ENCODE measurements around the gene CPEB3.
A peak's percentile ranks its signal among the peaks of the same experiment; 100 is the strongest.

CPEB3 gene

DNA sequence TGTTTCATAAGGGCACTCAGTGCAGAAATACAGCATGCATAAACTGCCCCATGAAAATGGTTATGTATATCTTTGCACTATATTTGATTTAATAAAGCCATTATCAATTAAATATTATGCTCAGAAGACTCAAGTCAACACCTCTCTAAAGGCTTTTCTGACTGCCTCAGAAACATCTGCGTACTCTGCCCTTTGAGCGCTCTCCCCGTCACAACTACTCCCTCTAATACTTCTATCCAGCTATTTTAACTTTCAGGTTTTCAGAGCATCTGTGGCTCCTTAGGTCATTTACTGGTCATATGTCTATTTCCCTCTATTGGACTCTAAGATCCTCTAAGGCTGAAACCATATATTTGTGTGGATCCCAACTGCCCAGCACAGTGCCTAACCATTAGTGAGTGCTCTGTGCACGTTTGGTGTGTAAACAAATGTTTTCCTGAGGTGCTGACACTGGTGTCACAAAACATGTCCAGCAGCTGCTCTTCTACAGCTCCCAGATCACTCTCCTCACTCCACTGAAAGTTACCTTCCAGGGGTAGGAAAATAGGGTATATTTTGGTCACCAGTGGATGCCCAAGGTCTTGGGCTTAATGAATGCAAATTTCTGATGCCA lies 188.2 kb downstream of the CPEB3 start:
- DNase-seq (ENCODE audit: low read depth in 2 of 2) = no peak

- DNase-seq (ENCODE audit: low read depth in 2 of 2) = no peak
Observed at GRCh38 chr10:92094960-92095359, 195.9 kb downstream of the CPEB3 start.

DNA sequence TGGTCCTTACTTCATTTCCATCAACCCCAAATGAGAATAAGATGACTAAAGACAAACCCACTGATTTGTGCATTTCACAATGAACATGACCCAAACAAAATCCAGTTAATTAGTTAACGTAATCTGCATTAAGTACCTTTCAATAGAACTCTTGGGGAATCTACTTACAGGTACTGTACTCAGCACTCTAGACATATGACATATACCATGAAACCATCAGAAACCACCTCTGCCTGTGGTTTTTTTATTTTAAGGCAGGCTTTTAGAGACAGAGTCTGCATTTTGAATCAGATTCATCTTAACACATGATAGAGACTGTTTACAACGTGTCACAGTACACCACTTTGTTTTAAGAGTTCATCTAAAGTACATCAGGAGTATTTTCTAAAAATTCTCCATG lies 198.9 kb downstream of the CPEB3 start:
- no peak for DNase-seq (ENCODE audit: low read depth in 2 of 2)

GRCh38 chr10:92087750-92088395 lies 203.0 kb downstream of the CPEB3 start:
- DNase-seq (ENCODE audit: low read depth in 2 of 2) = peak in 1 of 2 donors; percentile 7

- DNase-seq (ENCODE audit: low read depth in 2 of 2) = no peak
Observed at GRCh38 chr10:92082583-92083280, 208.1 kb downstream of the CPEB3 start.

DNA sequence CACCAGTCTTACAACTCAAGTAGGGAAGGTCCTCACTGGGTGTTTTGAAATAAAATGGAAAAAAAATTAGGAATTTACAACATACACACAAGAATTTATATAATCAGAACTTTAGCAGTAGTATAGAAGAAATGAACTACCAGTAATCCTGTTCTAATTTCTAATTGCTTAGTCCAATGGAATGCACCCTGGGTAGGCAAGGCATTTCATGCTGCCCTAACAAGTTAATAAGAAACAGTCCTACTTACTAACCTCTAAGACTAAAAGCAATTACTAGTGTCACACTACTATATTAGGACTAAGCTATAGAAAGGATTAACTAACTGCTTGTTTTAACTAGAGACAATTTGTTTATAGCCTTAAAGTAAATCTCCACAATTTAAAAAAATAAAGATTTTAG lies 209.2 kb downstream of the CPEB3 start:
- no peak for DNase-seq (ENCODE audit: low read depth in 2 of 2)

DNA sequence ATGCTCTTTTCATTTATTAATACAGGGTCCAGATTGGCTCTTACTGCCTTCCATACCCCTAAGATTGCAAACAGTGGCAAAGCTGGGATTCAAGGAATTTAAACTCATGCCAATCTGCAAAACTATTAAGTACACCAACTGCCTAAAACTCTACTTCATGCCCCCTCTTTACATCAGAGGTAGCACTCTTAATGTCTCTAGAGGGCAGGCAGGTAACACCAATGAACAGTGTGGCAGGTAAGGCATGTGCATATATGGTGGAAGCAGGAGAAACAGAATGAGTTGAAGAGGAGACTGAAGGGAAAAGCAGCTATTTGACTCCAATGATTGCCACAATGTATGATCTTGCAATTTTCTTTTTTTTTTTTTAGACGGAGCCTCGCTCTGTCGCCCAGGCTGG lies 210.6 kb downstream of the CPEB3 start:
- DNase-seq (ENCODE audit: low read depth in 2 of 2) = no peak

GRCh38 chr10:92079003-92079402 lies 211.9 kb downstream of the CPEB3 start:
- DNase-seq (ENCODE audit: low read depth in 2 of 2) = no peak

DNA sequence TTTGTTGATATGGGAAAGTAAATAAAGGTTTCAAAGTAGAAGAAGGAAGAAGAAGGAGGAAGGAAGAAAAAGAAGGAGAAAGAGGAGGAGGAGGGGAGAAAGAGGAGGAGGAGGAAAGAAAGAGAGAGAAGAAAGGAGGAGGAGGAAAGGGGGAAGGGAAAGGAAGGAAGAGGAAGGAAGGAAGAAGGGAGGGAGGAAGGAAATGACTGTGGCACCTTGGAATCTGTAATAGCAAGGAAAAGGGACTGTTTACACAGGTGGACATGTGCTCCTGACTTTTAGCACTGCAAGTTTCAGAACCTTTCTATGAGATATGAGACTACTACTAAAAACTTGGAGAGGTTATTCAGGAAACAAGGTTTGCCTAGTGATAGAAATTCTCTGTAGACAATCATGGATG lies 214.2 kb downstream of the CPEB3 start:
- DNase-seq (ENCODE audit: low read depth in 2 of 2) = no peak

DNA sequence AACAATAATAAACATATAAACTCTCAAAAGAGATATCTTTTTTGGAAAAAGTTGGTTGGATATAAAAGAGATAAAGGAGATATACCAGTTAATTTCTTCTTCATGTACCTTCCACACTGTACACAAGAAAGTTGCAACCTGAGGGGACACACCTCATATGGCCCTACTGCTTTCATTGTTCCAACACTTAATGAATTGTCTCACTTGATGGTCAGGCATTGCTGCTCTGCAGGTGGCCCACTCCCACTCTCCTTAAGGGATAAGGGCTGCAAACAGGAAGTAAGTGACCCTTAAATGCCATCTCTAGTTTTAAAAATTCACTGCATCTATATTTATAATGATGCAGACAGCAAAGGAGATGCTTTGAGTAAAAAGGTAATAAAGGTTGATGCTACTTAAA lies 215.0 kb downstream of the CPEB3 start:
- DNase-seq (ENCODE audit: low read depth in 2 of 2) = no peak

- no peak for DNase-seq (ENCODE audit: low read depth in 2 of 2)
Observed at GRCh38 chr10:92074126-92074887, 216.6 kb downstream of the CPEB3 start.

- DNase-seq (ENCODE audit: low read depth in 2 of 2) = no peak
Observed at GRCh38 chr10:92068900-92069299, 222.0 kb downstream of the CPEB3 start.

DNA sequence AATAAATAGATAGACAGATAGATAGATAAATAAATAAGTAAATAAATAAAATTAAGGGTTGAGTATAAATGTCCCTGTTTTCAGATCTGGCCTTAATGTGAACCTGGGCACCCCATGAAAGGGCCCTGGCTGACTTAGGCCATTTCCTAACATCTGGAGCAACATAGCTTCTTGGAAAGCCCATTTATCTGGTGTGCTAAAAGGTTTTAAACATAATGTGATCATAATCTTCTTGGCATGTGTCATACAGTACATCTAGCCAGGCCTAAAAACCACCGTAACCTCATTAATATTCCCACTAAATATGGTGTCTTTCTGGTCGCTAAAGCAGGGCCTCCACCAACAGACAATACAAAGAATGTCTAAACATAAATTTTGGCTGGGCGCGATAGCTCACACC lies 224.5 kb downstream of the CPEB3 start:
- no peak for DNase-seq (ENCODE audit: low read depth in 2 of 2)

- DNase-seq (ENCODE audit: low read depth in 2 of 2) = no peak
Observed at GRCh38 chr10:92064506-92064905, 226.4 kb downstream of the CPEB3 start.

DNA sequence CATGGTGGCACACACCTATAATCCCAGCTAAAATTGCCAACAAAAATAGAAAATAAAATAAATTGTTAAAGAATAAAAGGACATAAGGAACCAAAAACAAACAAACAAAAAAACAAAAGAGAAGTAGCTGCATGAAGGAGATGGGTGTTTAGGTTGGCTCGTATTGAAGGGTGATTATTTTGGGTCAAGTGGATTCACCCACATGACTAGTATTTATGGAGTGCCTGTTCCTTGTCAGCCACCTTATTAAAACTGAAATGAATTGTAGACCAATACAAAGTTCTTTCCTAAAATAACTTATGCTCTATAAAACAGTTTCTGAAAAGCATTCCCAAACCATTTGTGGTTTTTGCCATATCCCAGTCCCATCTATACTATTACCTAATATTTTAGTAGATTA lies 228.6 kb downstream of the CPEB3 start:
- DNase-seq (ENCODE audit: low read depth in 2 of 2) = no peak

- no peak for DNase-seq (ENCODE audit: low read depth in 2 of 2)
Observed at GRCh38 chr10:92054807-92055206, 236.1 kb downstream of the CPEB3 start.

- DNase-seq (ENCODE audit: low read depth in 2 of 2) = no peak
Observed at GRCh38 chr10:92052741-92053140, 238.1 kb downstream of the CPEB3 start.

- no peak for DNase-seq (ENCODE audit: low read depth in 2 of 2)
Observed at GRCh38 chr10:92052088-92052487, 238.8 kb downstream of the CPEB3 start.

GRCh38 chr10:92047215-92047614 lies 243.7 kb downstream of the CPEB3 start:
- DNase-seq (ENCODE audit: low read depth in 2 of 2) = no peak

GRCh38 chr10:92045641-92046106 lies 245.2 kb downstream of the CPEB3 start:
- no peak for DNase-seq (ENCODE audit: low read depth in 2 of 2)

DNA sequence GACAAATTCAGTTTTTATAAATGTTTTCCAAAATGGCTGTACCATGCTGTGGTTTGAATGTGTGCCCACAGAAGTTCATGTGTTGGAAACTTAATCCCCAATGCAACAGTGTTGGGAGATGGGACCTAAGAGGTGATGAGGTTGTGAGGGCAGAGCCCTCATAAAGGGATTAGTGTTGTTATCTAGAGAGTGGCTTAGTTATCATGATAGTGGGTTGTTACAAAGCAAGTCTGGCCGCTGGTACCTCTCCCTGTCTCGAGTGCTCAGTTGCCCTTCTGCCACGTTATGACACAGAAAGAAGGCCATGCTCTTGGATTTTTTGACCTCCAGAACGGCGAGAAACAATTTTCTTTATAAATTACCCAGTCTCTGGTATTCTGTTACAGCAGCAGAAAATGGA lies 248.3 kb downstream of the CPEB3 start:
- no peak for DNase-seq (ENCODE audit: low read depth in 2 of 2)

GRCh38 chr10:92038949-92039348 lies 251.9 kb downstream of the CPEB3 start:
- no peak for DNase-seq (ENCODE audit: low read depth in 2 of 2)

All from stimulated activated CD8-positive, alpha-beta memory T cell treated with anti-CD3 and anti-CD28 coated beads, Interleukin-7, amount 100 ng/mL, for 1 hour (primary cell).